HG03060 (cell line): ENCODE results near the gene TBX15.

ENCODE experiments used
- ATAC-seq: cut with Tn5 transposase; IDR thresholded peaks from one replicate; pipeline ENCODE4 v1.9.1; 2021; ENCODE audit warnings: low read depth, moderate number of reproducible peaks; ENCODE audit not compliant: unreplicated experiment

TBX15 gene

DNA sequence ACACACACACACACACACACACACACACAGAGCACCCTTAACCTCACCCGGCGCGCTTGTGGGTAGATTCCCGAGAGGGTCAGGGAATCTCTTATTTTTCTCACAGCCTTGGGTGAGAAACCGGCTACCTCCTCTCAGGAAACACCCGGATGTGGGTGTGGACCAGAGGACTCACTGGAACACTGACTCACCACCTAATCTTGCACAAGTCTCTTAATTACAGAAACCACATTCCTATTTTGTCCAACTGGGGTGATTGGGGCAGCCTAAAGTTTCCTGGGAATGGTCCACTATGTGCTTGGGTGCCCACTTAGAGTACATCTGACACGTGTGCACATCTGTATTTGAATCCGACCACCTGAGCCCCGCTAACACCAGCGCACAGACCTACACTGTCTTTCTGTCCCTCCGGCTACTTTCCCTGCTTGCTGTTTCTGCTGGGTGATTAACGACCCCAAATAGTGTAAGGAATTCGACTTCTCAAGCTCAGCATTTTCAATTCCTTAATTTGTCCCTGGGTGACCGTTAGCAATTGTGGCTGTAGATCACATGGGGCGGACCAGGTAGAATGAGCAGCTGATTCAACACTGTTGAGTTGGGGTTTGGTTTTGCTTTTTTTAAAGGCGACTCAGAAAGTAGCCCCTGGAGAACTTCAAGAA lies 14.0 kb upstream of the TBX15 start:
- ATAC-seq, result no peak

DNA sequence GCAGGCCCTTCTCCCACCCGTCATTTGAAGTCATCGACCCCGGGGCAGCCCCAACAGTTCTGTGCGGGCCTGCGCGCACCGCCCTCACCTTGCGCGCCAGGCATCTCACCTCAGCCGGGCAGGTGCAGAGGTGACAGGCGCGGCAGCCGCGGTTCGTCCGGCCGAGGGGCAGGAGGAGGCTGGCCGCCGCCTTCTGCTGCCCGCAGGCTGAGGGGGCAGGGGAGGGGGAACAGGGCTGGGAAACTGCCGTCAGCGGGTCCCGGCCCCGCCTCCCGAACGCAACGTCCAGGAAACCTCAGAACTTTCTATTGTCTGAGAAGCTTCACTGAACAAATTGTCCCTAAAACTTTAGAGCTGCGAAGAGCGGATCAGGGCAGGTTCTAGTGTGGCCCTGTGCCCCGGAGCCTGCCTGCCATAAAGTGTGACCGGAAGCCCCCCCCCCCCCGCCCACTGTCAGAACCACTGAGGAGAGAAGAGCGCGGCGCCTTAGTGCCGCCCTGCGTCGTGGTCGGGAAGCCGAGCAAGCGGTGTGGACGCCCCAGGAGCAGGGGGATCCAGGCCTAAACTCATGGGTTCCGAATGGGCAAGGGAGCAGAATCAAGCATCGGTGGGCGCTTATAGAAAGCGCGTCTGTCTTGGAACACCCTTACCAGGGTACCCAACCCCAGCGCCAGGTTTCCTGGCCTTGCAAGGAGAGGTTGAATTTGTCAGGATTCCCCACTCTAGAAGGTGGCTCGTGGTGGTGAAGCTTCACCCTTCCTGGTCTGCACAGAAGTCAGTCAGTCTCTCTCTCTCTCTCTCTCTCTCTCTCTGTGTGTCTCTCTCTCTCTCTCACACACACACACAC lies 13.3 kb upstream of the TBX15 start:
- no peak for ATAC-seq

DNA sequence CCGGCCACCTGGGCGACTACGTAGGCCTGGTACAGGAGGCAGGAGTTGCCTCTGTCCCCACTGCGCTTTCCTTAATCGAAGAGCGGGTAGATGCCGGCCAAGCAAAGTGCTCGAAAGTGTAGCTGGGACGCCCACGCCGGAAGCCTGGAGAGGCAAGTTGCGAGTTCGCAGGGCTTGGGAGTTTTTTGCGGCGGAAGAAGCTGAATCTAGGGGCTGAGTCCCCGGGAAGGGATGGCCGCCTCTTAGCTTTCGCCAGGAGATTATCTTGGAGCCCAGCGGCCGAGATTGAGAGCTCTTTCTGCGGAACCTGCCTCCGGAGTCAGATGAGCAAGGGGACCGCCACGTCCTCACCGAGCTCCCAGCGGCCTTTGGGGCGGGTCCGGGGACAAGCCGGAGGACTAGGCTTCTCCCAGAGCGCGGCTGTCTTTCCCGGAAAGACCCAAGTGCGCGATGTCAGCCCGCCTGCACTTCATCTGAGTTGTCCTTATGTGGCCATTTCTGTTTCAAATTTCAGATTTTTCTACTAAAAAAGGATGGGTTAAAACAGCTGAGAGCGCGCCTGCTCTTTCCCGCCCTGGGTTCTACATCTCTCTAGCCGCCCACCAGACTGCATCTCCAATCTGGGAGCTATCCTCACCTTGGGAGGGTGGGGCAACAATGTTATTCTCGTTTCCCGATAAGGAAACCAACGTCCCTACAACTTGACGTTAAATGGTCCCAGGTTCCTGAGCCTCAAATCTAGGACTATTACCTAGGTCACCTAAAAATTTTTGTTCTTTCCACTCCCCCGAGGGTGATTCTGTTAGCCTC lies 12.4 kb upstream of the TBX15 start:
- no peak for ATAC-seq

DNA sequence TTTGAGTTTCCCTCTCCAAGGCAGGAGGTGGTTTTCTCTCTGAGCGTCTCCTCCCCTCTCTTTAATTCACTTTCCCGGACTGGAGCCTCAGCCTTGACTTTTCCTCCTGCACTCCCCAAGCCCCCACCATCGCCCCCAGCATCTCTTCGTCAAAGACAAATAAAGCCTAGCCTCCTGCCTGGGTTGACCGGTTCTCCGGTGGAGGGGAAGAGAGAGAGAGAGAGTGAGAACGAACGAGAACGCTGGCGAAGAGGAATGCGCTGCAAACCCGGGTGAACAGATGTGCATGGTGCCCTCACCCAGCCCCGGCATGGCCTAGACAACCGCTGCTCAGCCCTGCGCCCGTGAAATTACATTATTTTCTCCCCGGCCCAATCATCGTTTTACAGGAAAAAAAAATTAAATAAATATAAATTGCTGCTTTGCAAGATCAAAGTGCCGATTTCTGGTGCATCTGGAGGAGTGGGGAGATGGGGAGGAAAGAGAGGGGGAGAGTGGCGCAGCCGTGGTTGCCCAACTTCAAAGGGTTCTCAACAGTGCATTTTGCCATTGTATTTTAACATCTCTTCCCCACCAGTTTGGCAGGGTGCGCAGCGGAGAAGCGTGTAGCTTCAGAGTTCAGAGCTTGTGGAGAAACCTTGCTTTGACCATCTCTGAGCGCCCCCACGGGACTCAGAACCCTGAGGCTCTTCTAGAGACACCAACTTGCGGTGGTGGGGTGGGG lies 11.4 kb upstream of the TBX15 start:
- ATAC-seq, result no peak

DNA sequence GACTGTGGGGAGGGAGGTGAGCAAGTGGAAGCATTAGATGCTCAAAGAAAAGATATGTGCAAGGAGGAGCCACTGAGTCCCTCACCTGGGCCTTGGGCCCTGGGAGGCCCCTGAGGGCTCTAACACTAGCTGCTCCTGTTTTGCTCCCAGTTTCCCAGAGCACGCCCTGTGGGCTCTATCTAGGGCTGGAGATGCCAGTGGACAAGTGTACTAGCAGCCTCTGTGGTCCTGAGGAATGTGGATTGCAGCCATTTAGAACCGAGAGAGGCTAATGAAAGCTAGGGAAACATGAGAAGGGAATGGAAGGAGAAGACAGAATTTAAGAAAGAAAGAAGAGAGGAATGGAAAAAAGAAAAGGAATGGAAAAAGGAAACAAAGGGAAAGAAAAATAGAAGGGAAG lies 10.0 kb upstream of the TBX15 start:
- no peak for ATAC-seq

DNA sequence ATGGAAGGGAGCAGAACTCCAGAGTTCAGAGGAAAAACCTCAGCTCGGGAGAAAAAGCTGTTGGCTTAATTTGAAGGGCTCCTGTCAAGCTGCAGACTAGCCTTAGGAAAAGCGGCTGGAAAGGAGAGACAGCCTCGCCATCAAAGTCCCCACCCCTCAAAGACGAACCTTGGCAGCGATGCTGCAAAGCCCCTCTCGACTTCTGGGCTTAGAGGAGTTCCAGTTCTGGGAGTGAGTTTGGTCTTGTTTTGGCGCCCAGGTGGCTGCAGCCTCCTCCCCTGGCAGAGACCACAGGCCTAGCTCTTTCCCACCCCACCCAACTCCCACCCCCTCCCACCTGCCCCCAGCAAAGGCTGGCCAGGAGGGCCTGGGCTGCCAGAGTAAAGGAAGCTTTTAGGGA lies 9.1 kb upstream of the TBX15 start:
- ATAC-seq, result no peak

DNA sequence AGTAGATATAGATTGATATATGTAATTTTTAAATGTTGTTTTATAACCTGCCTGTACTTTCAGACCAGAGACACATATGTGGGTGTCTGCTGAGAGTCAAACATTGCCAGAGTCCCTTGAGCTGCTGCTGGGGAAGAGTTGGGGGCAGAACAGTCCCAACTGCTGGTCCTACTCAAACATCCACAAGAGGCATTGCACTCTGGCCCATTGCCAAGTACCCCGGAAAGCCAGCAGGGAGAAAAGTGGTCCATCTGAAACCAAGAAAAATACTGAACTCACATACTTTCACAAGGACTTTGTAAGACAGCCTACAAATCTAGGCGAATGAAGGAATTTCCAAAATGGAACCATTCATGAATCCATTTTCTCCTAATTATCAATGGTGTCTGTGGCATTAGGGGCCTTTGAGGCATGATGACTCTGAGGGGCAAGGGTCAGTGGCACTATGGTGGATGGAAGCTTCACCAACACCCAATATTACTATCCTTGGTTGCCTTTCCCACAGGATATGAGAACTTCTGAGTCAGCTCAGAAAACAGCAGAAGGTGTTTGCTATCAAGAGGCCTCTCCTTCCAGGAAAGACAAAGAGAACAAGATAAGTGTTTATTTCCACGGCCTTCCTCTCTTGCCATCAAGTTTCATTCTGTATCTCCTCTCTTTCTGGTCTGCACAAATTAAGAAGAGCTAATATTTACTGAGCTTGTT lies 7.3 kb upstream of the TBX15 start:
- ATAC-seq, result no peak

DNA sequence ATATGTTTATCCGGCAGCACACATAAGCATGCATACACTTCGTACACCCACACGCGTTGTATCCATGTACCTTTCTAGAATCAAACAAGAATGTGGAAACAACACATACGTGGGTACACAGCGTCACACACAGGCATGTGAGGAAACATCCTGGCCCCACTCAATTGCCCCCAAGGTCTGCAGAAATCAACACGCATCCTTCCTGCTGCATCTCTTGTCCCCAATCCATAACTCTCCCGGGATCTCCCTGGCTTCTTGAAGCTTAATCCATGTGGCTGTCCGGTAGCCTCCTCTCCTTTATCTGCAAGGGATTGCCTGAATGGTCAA lies 5.5 kb upstream of the TBX15 start:
- no peak for ATAC-seq

DNA sequence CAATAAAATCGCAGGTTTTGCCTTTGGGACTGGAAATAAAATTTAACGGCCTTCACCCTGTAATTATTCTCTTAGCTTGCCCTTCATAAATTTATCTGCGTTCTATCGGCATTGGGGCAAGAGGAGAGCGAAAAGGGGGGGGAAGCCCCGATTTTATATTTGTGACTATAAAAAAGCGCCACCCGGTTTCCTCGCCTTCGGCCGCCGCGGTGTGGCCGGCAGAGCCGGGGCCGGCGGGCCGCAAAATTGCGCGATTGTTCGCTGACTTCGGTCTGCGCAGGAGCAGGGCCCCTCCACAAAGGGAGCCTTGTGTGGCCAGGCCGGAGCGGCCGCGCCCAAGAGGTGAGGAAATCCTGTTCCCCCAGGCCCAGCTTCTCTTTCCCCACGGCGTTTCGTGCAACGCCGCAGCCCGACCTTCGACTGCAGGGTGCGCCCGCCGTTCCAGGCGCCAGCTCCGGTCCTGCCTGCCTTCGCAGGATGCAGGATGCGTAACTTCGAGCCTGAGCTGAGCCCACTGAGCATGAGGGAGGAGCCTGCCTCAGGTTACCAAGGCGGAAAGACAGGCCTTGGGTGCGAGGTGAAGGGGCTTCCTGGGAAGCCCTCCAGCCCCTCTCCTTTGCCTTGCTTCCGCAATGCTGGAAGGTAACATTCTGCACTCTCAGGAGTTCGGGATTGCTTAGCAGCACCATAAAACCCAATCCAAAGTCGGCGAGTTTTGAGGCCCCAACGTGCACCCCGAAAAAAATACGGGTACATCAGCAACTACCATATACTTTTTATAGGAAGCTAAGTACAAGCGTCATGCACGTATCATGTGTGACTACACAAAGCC lies 4.9 kb upstream of the TBX15 start:
- ATAC-seq, result no peak

DNA sequence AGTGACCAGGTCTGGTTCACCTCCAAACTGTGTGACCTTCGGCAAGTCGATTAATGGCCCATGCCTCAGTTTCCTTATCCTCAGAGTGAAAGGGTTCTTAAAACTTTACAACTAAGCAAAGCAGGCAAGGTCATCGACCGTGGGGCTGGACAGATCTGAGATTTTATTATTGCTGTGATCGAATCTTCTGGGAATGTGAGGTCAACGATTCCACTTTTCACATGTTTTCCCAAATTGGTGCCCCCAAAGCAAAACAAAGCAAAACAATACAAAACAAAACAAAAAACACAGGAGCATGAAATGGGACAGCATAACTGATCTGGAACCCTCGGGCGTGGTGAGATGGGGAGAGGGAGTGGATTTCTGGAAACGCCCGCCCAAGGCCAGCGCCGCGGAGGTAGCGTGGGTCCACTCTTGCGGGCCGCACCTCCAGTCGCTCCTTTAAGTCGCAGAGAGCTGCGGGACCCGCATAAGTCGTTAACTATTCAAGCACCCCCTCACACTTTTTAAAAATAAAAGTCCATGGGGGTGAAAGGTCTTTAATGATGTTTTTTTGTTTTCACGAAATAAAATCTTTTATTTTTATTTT lies 4.2 kb upstream of the TBX15 start:
- no peak for ATAC-seq

DNA sequence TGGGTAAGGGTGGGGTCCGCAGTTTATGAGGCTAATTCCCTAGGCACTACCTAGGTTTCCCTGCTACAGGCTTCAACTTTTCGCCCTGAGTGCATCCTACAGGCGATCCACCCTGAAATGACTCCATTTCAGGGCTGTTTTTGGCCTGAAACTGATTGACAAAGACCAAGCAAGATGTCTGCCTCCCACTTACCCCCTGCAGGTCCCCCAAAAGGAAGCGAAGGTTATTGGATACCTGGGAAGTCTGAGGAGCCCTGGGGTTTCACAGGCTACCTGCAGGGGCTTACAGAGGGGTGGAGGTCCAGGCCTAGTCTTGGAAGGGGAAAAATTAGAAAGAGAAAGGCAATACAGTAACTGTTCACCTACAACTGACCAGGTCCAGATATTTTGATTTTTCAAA lies 3.3 kb upstream of the TBX15 start:
- no peak for ATAC-seq

DNA sequence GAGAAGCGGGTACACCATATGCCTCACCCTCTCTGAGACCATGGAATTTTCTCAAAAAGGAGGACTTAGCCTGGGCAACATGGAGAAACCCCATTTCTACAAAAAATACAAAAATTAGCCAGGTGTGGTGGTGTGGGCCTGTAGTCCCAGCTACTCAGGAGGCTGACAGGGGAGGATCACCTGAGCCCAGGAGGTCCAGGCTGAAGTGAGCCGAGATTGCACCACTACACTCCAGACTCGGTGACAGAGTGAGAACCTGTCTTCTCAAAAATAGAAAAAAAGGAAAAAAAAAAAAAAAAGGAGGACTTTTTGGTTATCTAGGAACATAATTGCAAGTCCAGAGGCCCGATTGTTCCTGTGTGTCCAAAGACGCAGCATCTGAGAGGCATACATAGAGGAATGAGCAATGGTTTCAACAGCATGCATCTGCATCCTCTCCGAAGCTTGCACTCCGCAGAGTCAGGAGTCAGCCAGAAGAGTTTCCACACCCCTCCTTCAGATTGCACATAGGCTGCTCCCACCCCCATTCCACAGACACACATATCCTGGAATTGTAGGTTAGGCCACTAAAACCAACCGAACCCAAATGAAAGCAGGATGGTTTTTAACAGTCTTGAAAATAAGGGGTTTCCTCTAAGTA lies 2.5 kb upstream of the TBX15 start:
- no peak for ATAC-seq

DNA sequence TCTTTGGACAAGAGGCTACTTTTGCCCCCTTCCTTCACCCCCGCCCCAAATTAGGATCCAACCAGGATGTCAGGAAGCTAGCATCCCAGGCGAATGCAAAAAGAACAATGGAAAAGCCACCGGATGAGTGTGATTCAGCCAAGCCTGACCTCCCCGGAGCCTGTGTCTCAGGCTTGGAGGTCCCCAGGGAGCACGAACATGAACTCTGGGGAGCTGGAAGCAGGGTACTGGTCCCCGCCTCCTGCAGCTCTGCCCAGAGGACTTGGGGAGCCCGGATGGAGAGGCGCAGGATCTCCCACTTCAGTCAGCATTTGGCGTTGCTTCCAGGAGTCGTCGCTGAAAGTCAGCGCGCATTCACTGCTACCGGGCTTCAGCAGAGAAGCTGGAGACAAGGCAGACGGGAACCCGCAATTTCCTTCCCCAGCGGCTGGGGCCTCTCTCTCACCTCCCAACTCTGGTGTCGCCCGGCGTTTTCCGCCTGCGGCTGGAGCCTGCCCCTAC lies 1.8 kb upstream of the TBX15 start:
- ATAC-seq, result no peak

DNA sequence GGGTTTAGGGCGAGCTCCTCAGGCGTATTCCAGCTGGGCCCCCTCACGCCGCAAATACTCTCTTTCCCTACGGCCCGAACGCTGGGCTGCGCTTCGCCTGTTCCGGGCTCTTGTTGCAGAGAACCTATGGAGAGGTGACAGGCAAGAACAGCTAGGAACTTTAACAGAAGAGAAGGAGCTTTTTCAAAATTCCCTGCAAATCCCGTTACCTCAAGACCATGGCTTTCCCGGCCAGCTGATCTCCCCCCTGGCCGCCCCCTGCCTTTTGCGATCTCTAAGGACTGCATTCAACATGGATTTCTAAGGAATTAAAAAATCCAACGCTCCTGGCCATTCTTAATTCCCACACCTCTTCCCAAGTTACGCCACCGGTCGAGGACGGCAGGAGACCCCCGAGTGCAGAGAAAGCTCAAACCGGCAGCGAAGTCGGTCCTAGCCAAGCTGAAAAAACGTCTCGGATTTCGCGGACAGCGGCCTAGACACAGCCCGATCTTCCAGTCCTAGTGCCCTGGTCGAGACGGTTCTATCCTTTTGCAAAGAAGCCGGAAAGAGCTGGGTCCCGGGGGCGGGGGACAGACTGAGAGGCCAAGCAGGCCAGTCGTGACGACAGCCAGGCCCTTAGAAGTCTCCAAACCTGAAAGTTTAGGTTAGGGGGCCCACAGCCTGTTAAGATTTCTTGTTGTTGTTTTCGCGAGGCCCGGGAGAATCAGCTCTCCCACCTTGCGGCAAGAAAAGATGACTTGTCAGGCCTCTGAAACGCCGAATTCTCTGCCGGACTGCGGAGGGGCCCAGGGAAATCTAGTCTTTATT lies 1.1 kb upstream of the TBX15 start:
- ATAC-seq, result no peak

DNA sequence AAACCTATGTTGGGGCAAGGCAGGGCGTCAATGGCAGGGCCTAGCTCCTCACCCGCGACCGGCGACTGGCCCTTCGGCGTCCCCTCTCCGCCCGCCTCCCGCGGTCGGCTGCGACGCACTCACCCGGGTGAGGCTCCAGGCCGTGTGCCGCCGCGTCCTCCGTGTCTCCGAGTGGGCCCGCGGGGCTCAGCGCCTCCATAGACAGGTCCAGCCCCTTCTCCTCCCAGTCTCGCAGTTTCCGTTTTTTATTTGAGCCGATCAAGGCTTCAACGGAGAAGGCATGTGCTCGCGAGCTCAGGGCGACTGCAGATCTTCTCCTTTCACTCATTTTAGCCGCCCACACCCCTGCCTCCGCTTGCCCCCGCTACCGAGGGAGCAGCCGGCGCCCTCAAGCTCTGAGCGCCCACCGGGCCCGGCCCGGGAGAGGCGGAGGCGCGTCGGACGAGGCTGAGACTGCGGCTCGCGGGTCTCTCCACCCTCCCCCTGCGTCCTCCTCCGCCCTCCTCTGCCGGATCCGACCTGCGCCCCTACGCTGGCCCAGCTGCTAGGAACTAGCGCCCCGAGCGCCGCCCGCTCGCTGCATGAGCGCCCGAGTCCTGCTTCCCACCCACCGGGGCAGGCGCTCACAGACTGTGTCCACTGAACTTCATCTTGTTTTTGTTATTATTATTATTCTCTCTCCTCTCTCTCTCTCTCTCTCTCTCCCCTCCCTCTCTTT lies 516 bp downstream of the TBX15 start:
- no peak for ATAC-seq

DNA sequence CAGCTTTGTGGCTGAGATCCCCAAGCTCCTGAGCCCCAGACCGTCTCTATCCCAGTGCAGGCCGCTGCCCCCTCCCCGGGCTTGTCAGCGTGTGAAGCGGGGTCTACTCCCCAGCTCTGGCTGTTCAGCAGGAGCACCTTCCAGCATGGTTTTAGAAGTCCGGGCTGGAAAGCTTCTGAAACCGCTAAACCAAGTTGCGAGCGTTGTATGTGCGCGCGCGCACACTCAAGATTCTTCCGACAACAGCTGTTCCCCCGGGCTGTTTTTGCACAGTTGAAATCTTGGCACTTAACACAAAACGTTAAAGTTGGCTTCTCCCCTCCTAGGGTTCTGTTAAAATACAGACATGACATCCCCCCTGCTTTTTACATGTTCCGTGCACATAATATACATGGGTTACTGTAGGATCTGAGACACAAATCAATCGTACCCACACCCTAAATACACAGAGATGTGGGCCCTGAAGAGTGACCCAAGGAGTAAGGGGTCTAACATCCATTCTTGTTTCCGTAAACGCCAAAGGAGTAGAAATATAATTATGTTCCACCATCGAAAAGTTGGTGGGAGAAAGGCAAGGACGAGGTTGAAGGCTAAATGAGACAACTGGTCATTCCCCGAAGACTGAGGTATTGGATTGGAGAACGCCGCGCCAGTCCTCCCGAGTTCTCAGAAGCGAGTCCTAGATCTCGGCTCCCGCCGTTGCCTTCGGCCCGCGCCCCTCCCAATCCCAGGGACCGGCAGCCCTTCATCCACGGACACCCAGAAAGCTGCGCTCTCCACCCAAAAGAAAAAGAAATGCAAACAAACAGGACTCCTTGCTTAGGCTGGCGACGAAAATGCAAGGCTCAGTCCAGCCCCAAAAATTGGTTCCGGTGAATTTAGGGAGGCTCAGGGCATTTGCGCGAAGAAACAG lies 1.3 kb downstream of the TBX15 start:
- no peak for ATAC-seq
